GM18861 (cell line): ENCODE data around the gene HOXB9.

Experiments
- ATAC-seq: cut with Tn5 transposase; IDR thresholded peaks from one replicate; pipeline ENCODE4 v1.9.1; 2021; ENCODE audit not compliant: unreplicated experiment

HOXB9 gene

GRCh38 chr17:48587276-48588073 is 38.7 kb downstream of the HOXB9 start:
- no peak for ATAC-seq

GRCh38 chr17:48586355-48587258 is 39.6 kb downstream of the HOXB9 start:
- ATAC-seq = no peak

GRCh38 chr17:48584223-48584741 is 41.9 kb downstream of the HOXB9 start:
- no peak for ATAC-seq

GRCh38 chr17:48583708-48584222 is 42.4 kb downstream of the HOXB9 start:
- no peak for ATAC-seq

- ATAC-seq = no peak
These were observed 43.4 kb downstream of the HOXB9 start for GRCh38 chr17:48582750-48583069.

GRCh38 chr17:48579760-48580554 is 46.2 kb downstream of the HOXB9 start:
- no peak for ATAC-seq

GRCh38 chr17:48579471-48579759 is 46.7 kb downstream of the HOXB9 start:
- no peak for ATAC-seq

- ATAC-seq = no peak
These were observed 47.3 kb downstream of the HOXB9 start for GRCh38 chr17:48578616-48579470.

- ATAC-seq = no peak
These were observed 48.1 kb downstream of the HOXB9 start, which contains the start of gene HOXB4 for GRCh38 chr17:48577946-48578615. Gene HOXB4 (minus strand): TSS chr17:48578350. CDS start chr17:48578319, 31 bp downstream.

GRCh38 chr17:48577330-48577945 is 48.7 kb downstream of the HOXB9 start:
- no peak for ATAC-seq

GRCh38 chr17:48576479-48577309 is 49.5 kb downstream of the HOXB9 start:
- ATAC-seq = no peak

- ATAC-seq = no peak
These were observed 50.3 kb downstream of the HOXB9 start for GRCh38 chr17:48575673-48576478.

GRCh38 chr17:48575066-48575582 is 51.0 kb downstream of the HOXB9 start:
- ATAC-seq = no peak

- no peak for ATAC-seq
These were observed 51.6 kb downstream of the HOXB9 start for GRCh38 chr17:48574505-48575065.

GRCh38 chr17:48571826-48572417 is 54.2 kb downstream of the HOXB9 start:
- no peak for ATAC-seq
